ENCODE data around the gene PHPT1. TPM values are rescaled to one million over a fixed set of nuclear protein-coding genes. Genes with fewer than 3 reads are reported as not detected.

PHPT1 gene
- total RNA-seq, 2 donors from 2014 or later: 137 to 176 TPM

DNA sequence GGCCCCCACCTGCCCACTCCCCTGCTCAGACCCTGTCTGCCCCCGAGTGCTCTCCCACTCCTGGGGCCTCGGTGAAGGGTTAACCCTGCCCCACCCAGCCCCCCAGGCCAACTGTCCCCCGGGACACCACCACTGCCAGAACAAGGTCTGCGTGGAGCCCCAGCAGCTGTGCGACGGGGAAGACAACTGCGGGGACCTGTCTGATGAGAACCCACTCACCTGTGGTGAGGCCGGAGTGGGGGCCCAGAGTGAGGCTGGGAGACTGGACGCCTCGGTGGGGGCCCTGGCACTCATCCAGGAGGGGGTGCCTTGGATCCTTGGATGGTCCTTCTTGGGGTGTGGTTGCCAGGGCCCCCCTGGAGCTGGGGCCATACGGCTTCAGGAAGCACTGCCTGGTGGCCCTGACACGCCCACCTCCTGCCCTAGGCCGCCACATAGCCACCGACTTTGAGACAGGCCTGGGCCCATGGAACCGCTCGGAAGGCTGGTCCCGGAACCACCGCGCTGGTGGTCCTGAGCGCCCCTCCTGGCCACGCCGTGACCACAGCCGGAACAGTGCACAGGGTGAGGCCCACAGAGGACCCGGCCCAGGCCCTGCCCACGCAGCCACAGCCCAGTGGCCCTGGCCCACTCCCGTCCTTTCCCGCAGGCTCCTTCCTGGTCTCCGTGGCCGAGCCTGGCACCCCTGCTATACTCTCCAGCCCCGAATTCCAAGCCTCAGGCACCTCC lies 5.1 kb downstream of the PHPT1 start:
- intact Hi-C loops (cut with DNase I): no loop called here
- DNase-seq: peak; percentile 25
- Histone ChIP-seq H3K27me3 (no peaks in the 10 kb centered on the region), H3K27ac (no peak overlapping the region), H3K4me3 (no peak overlapping the region), H3K36me3 (no peaks in the 10 kb centered on the region), H3K9me3 (no peaks in the 10 kb centered on the region), H3K9ac (ENCODE audit: low read depth in 2 of 2, low read length in 2 of 2) (no peak overlapping the region), H3K4me1 (peaks cover 24% of the 10 kb centered on the region)
- TF ChIP-seq, protein P1, sequence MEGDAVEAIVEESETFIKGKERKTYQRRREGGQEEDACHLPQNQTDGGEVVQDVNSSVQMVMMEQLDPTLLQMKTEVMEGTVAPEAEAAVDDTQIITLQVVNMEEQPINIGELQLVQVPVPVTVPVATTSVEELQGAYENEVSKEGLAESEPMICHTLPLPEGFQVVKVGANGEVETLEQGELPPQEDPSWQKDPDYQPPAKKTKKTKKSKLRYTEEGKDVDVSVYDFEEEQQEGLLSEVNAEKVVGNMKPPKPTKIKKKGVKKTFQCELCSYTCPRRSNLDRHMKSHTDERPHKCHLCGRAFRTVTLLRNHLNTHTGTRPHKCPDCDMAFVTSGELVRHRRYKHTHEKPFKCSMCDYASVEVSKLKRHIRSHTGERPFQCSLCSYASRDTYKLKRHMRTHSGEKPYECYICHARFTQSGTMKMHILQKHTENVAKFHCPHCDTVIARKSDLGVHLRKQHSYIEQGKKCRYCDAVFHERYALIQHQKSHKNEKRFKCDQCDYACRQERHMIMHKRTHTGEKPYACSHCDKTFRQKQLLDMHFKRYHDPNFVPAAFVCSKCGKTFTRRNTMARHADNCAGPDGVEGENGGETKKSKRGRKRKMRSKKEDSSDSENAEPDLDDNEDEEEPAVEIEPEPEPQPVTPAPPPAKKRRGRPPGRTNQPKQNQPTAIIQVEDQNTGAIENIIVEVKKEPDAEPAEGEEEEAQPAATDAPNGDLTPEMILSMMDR (IDR thresholded peaks at IDR 0.05): no peak

DNA sequence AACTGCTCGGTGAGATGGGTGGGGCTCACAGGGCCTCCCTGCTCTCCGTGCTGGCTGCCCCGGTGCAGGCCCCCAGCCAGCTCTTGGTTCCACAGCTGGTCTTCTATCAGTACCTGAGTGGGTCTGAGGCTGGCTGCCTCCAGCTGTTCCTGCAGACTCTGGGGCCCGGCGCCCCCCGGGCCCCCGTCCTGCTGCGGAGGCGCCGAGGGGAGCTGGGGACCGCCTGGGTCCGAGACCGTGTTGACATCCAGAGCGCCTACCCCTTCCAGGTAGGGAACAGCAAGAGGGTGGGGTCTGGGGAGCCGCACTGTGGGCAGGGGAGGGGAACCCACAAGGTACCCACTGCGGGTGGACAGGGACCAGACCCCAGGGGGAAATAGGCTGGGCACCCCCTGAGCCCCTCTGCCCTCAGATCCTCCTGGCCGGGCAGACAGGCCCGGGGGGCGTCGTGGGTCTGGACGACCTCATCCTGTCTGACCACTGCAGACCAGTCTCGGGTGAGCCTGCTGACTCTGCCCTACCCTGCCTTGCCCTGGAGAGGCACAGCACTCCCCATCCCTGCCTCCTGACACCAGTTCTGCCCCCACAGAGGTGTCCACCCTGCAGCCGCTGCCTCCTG lies 5.7 kb downstream of the PHPT1 start:
- intact Hi-C loops (cut with DNase I): no loop called here
- peak; percentile 18 for DNase-seq
- Histone ChIP-seq H3K27ac (no peak overlapping the region), H3K4me3 (no peak overlapping the region), H3K4me1 (peaks cover 28% of the 10 kb centered on the region), H3K9me3 (no peaks in the 10 kb centered on the region), H3K27me3 (no peaks in the 10 kb centered on the region), H3K9ac (ENCODE audit: low read depth in 2 of 2, low read length in 2 of 2) (no peak overlapping the region), H3K36me3 (no peaks in the 10 kb centered on the region)
- TF ChIP-seq, protein P1 (IDR thresholded peaks at IDR 0.05): no peak

- H3K27me3 ChIP-seq: no peaks in the 10 kb centered on the region
- no peaks in the 10 kb centered on the region for H3K9me3 ChIP-seq
- H3K9ac ChIP-seq (ENCODE audit: low read depth in 2 of 2, low read length in 2 of 2): no peak overlapping the region
- no peak overlapping the region for H3K27ac ChIP-seq
- no peak overlapping the region for H3K4me3 ChIP-seq
- DNase-seq: peak; percentile 18
- TF ChIP-seq, protein P1 (IDR thresholded peaks at IDR 0.05): no peak
- intact Hi-C loops (cut with DNase I): no loop called here
- H3K36me3 ChIP-seq: no peaks in the 10 kb centered on the region
- H3K4me1 ChIP-seq: peaks cover 25% of the 10 kb centered on the region
Observed at GRCh38 chr9:136855461-136856078, 6.4 kb downstream of the PHPT1 start.

GRCh38 chr9:136856079-136856476 lies 6.9 kb downstream of the PHPT1 start:
- Histone ChIP-seq H3K9me3 (no peaks in the 10 kb centered on the region), H3K27ac (no peak overlapping the region), H3K27me3 (no peaks in the 10 kb centered on the region), H3K9ac (ENCODE audit: low read depth in 2 of 2, low read length in 2 of 2) (no peak overlapping the region), H3K4me1 (peaks cover 30% of the 10 kb centered on the region), H3K4me3 (no peak overlapping the region), H3K36me3 (peaks cover 2% of the 10 kb centered on the region)
- intact Hi-C loops (cut with DNase I): no loop called here
- TF ChIP-seq, protein P1 (IDR thresholded peaks at IDR 0.05): no peak
- peak; percentile 19 for DNase-seq

- Histone ChIP-seq H3K4me1 (peaks cover 34% of the 10 kb centered on the region), H3K4me3 (no peak overlapping the region), H3K36me3 (peaks cover 2% of the 10 kb centered on the region), H3K9me3 (no peaks in the 10 kb centered on the region), H3K27ac (no peak overlapping the region), H3K9ac (ENCODE audit: low read depth in 2 of 2, low read length in 2 of 2) (peak overlapping the region in 1 of 2 donors; percentile 88), H3K27me3 (no peaks in the 10 kb centered on the region)
- intact Hi-C loops (cut with DNase I): no loop called here
- peak; percentile 22 for DNase-seq
- TF ChIP-seq, protein P1 (IDR thresholded peaks at IDR 0.05): no peak
Observed at GRCh38 chr9:136856541-136857141, 7.4 kb downstream of the PHPT1 start.

All from colonic mucosa (tissue), 4 donors.